NCI-H2227 treated with DMSO at 0.1 percent for 48 hours (cell line): ENCODE measurements around the gene GALNT14.

Experiments used
- DNase-seq: peaks from one replicate; lab custom pipeline; 2025; lab: John Stamatoyannopoulos, UW

The GALNT14 gene

DNA sequence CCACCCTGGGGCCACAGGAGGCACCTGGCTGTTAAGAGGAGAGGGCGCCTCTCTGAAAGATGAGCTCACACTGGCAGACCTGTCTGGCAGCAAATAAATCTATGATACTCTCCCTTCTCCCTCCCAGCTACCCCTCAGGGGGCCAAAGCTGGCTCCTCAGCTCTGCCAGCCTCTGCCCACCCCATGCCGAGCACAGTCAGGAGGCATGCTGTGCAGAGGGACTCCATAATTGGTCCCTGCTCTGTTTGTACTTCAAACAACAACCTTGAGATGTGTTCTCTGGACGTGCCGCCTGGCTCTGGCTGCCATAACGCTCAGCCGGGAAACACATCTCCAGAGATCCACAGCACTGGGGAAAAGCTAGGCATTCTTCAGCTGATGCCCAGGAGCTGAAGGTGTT lies 126.7 kb downstream of the GALNT14 start:
- DNase-seq, result no peak

DNA sequence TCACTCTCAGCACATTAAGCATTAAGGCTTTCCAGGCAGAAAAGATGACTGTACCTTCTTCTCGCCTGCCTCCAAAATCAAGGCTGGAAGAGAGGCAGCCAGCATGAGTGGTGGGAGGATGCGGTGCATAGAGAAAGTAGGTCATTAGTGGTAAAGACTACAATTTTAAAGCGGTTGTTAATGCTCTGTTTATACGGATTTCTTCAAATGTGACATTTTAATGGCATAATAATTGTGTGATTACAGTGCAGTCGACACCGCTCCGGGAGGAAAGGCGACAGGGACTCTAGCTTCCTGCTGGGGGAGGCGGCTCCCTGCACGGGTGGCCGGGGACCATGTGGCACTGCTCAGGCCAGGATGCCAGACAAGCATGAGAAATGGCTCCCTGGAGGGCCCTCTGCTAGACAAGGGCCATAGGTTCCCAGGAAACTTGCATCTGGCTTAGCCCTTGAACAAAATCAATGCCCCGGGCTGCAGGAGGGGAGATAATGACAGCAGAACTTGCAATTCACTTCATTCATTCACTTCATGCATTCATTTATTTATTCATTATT lies 129.6 kb downstream of the GALNT14 start:
- DNase-seq, result peak; percentile 61

DNA sequence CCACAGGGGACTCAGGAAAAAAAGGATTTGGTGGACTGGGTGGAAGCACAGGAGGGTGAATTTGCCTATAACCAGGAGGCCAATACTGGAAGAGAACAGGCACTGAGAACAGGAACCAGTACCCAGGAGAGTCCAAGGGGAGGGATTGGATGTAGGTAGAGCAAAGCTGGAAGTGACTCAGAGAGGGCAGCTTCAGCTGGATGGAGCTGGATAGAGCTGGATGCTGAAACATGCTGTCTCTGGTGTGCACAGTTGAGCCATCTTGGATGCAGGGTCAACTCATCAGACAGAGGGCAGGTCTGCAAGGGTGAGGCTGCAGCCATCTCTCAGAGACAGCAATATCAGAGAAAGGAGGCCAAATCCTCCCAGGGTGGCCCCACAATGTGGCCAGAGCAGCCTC lies 134.0 kb downstream of the GALNT14 start:
- no peak for DNase-seq

DNA sequence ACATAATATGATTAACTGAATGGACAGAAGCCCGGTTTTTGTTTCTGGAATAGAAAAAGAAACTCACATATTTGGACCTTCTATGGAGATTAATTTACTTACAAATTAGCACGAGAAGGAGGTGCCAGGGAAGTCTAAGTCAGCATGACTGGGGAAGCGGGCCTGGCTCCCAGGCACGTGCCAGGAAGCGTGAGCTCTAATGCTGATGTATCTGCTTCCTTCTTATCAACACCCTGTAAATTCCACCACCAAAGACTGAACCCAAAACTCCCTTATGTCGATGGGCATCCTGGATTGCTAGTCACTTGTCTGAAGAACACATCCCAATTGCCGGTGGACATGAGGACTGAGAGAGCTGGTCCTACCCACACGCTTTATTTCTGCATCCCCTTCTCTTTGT lies 134.5 kb downstream of the GALNT14 start:
- DNase-seq, result no peak

DNA sequence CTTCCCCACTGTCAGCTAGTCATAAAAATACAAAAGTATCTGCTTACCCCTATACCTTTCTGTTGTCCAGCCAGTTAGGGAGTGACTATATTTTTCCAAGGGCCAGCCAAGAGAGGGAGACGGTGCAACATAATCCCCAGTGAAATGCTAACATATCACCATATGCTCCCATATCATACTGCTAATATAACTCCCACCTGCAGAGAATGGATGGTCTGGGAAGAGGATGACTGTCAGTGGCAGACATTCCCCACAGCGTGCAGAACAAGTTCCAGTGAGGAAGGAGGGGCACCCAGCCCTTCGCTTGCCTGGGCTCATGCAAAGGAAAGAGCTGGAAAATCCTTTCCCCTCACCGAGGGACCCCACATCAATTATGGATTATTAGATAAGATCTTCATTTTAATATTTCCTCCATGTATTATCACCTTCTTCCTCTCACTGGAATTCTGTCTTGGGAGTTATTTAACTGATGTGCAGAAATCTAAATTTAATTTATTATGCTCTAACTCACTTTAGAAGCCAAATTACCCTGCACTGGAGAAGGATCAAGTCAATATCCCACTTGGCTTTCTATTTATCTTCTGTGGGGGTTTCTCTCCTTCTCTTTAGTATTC lies 135.6 kb downstream of the GALNT14 start:
- DNase-seq, result no peak

DNA sequence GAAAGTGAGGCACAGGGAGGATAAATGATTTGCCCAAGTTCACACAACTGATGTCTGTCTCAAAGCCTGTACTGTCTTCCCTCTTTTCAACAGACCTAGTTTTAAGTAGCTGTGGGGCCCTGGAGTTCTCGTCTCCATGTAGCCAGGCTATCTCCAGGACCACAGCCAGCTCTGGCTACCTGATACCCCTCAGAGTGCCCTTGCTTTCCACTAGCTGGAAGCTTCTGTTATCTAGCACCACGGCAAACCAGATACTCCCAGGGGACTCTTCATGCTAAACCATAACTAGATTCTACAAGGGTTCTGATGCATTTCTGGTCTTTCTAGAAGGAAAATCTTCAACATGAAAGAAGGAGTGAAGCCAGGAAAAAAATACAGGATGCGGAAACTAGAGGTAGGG lies 137.3 kb downstream of the GALNT14 start:
- DNase-seq, result no peak

DNA sequence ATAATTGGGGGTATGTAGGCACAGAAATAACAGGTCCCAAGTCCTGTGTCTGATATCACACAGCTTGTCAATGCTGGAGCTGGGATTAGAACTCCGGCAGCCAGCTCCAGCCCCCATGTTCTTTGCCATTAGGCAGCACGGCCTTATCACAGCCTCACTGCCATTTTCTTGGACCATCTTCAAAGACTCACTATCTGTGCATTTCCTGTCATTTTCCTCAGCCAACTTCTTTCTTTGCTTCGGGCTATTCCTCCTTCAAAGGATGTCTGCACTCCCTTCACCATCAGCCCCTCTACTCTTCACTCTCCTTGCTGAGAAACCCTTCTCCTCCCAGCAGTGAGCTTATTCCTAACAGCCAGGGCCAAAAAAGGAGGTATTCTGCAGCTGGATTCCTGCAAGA lies 139.6 kb downstream of the GALNT14 start:
- no peak for DNase-seq

DNA sequence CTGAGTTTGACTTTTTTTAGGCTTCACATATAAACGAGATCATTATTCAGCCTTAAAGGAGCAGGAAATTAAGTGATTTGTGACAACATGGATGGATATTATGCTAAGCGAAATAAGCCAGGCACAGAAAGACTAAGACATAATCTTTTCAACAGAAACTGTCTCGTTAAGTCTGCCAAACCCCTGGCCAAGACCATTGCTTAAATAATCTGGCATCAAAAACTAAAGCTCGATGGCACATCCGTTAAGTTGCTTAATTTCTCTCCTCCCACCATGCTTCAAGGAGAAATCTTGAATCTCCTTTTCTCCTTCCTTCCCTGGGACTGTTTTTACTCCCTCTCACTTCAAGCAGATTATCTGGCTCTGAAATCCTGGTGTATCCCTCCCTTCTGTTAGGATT lies 140.3 kb downstream of the GALNT14 start:
- no peak for DNase-seq

DNA sequence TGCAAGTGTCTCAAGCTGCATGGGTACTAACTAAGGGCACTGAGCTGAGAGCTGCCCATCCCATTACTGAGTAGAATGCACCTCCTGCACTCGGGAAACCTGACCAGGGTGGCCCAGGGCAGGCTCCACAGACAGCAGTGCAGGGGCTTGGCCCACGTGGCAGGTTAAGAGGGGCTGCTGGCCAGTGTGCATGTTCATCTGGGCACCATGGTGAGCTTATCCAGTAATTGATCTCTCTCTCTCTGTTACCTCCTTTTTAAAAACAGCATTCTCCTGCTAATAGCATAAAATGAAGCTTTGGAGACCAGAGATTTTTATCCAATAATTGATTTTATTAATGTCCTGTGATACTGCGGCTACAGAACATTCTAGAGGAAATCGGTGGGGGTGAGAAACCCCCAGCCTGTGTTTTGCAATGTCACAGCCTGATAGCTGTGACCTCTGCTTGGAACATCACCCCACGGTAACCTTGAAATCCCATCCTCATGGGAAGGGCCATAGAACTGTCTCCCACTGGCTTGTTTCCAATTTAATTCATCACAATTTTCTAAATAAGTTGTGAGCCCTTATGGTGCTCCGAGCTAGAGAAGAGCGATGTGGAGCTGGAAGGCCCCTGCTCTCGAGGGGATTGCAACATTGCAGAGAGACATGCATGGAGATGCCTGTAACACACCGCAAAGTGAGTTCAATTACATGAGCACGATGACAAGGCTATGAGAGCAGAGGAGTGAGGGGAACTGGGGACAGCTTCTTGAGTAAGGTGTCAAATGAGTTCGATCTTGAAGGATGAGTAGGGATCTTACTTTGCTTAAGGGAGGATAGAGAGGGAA lies 143.8 kb downstream of the GALNT14 start:
- no peak for DNase-seq

DNA sequence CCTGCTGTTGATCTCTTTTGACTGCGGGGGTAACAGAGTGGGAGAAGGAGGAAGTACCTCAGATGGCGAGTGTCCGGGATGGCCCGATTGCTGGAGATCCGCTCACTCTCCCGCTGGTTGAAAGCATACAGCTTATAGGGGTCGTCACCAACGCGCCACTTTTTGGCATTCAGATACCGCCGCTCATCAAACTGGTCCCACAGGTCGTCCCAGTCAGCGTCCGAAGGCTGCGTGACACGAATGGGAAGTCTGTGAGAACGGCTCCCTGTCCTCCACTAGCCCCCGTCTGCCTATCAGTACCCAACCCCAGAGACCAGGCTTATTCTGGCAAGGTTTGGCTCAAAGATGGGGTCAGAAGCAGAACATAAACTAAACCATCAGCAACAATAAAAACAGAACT lies 145.5 kb downstream of the GALNT14 start:
- DNase-seq, result no peak

DNA sequence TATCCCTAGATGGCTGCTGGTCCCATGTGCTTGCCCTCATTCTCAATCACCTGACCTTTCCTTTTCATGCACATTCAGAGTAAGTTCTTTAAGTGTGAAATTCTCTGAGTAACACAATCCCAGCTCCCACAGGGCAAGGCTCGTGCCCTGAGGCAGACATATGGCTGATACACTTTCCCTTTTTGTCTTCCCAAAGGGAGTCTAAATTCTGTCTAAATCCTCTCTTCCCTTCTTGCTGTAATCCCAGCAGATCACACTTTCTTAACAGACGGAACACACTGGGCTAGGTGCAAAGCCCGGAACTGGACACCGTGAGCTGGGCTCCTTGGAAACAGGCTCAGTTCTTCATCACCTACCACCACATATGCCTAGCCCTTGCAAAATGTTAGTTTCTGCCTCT lies 147.6 kb downstream of the GALNT14 start:
- DNase-seq, result no peak

DNA sequence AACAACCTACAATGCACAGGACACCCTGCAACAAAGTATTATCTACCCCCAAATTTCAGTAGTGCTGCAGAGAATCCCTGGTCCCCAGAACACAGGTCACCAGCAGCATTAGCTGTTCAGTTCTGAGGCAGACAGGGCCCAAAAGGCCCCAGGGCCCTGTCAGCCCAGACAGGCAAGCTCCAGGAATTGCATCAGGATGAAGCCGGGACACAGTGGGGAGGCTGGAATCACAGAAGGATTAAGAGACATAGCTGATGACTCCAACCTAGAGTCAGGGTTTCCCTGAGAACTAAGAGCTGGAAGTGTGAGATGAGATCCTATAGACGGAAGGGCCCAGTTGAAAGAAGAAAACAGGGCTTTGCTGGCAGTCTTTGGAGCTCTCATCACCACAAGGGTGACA lies 148.1 kb downstream of the GALNT14 start:
- no peak for DNase-seq

DNA sequence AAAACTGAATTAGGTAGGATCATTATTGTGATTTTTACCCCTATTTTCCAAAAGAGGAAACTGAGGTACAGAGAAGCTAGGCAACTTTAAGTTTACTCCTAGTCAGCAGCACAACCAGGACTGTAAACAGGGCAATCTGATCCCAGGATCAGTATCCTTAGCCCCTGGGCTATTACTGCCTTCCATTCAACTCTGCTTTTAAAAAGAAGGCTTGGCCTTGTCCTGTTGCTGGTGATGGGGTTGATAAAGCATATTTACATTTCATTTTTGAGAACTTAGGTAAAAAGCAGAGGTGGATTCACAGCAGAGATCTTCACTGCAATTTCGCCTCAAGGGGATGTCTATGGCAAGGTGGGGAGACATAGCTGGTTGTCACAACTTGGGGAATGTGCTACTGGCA lies 148.5 kb downstream of the GALNT14 start:
- no peak for DNase-seq

DNA sequence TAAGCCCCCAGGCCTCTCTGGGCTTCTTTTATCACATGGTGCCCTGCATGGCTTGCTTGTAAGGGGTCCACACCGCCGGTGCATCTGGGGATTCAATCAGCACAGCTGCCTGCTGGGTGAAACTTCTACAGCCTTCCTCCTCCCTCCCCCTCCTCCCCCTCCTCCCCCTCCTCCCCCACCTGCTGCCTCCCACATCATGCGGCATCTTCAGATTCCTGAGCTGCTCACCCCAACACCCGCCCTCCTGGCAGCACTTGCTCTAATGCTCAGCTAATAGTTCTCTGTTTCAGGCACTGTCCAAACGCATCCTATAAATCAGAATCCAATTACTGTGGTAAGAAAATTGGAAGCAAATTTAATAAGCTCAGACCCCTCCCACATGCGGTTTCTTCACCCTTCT lies 150.7 kb downstream of the GALNT14 start:
- no peak for DNase-seq

DNA sequence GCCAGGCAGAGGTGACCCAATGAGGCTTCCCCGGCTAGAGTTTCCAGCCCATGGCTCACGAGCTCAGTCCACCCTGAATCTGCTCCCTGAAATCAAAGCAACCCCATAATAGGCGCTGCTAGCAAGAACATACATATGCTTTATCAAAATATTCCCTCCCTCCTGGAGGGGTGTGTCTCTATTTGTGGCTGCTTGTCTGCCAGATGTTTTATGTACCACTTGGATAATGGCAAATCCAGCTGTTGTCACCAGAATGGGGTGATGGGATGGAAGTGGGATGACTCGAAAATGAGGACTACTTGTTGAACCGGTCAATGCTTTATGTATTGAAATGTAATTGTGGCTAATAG lies 152.0 kb downstream of the GALNT14 start:
- no peak for DNase-seq

DNA sequence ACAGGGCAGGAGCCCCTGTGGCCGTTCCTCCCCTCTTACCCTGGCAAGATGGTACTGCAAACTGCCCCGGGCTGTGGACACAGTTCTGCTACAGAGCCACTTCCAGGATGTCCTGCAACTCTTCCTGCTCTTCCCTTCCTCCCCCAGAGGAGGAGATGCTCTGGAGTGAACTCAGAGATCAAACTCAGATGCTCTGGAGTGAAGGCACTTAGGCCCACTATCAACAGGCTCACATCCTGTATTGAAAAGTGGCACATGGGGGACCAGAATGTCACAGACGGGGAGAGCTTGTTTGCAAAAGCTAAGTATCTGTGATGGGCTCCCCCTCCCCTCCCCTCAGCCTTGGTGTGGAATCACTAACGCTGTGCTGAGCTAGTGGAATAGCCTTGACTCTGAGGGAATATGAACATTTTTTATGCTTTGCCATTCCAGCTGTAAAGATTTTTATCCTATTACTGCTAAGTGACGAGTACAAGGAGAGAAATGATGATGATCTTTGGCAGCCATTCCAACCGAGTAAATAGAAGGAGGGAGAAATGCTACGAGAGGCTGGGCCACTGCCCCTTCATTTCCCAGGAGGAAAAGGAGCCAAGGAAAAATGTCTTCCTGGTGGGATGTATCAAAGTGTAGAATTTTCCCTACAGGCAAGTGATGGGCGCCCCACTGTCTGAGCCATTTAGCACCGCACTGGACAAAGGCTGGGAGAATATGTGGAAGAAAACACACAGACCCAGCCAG lies 152.6 kb downstream of the GALNT14 start:
- DNase-seq, result no peak

DNA sequence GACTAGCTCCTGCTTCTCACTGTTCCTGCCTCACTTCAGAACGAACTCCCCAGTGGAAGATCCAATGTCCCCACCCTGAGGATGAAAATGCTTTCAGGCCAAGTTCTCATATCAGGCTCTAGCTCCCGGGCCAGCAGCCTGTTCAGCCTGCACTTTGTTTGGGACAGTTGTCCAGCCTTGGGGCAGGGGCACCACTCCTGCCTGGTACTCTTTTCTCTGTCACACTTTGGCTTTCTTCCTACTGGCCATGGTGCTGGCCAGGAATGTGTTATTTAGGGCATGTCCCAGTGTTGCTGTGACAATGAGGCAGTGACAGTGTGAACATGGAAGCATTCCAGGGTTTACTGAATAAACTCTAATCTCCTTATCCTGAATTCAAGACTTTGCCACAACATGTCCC lies 154.1 kb downstream of the GALNT14 start:
- no peak for DNase-seq

DNA sequence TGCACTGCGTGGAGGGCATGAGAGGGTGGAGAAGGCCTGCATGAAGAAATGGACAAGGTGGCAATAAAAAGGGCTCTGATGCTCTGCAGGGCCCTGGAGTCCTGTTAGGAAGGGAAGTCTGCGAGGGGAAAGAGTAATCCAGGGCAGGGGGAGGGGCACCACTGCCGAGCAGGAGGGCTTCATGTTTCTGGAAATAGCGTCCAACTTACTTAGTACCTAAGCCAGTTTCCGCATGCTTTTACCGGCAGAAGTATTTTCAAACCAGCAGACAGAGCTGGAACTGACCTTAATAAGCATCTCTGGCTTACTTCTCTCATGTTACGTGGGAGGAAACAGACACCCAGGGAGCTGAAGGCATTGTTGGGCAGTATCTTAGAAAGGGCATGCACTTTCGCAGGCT lies 156.7 kb downstream of the GALNT14 start:
- no peak for DNase-seq

DNA sequence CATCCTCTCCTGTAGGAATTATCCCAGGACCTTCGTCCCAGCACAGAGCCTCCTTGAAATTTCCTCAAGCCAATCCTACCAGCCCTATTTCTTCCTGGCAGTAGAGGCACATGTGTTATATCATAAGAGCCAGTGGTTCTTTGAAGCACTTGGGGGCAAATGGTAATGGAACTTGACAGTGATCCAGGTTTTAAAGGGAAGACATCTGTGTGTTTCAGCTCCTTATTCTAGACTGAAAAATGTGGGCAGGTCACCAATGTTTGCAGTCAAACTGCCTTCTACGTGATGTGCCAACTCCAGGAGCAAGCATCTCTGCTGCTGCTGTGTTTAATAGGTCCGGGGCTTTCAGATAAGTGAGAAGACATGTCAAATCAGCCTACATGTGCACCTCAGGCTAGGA lies 157.1 kb downstream of the GALNT14 start:
- no peak for DNase-seq

DNA sequence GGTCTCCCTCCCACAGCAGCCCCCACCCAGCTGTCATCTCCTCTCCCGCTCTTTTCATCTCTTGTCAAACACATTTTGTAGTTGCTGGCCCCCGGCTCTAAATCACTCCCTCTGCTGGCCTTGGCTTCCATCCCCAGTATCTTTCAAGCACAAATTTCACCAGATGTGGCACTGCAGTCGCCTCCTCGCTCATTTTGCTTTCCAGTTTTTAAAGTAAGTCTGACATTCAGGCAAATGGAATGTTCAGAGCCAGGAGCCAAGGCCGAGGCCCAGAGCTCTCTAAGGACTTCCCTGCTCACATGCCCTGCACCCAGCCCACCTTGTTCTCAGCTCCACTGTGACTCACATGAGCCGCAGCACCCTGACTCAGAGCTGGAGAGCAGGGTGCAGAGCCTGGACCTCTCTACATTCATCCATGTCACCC lies 158.4 kb downstream of the GALNT14 start:
- no peak for DNase-seq

DNA sequence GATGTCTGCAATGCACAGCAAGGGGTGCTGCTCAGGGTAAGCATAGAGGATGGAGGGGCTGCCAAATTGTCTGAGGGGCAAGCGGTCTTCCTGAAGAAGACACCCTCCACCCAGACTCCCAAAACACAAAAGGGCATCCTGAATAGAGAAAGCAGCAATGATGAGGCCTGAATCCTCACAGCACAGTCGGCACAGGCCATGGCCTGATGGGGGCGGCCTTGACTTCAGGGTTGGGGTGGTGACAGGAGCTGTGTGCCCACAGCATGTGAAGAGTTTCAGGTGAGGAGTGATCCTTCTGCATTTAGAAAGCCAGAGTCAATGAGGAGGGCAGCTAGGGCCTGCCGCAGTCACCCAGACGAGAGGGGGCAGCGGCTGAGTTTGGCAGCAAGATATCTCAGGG lies 159.4 kb downstream of the GALNT14 start:
- DNase-seq, result no peak

DNA sequence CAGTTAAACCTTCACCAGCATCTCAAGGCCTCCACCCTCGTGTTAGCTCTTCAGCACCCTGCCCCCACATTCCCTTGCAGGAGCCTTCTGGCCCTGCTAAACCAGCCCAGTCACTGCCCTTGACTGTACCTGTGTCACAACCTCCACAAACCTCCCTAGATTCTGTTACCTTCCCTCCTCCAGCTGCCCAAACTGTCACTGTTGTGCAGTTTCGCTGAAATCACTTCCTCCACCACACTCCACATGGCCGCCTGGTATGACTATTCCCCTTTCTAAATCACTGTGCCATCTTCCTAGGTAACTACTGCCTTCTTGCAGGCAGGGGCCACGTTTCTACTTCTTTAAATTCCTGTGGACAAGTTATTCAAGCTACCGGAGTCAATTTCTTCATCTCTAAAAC lies 160.2 kb downstream of the GALNT14 start:
- DNase-seq, result no peak

DNA sequence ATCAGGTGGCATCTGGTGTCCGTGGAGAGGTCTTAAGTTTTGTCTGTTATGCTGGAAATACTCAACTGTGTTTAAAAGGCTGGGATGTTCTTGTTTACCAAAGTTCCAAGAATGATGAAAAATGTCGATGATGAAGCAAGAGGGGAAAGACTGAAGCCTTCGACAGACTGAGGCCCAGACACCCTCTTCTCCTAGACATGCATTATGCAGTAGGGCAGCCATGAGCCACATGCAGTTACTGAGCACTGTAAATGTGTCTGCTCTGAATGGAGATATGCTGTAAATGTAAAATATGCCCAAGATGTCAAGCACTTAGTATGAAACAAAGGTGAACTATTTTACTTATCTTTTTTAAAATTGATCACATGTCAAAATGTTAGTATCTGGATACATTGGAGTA lies 163.1 kb downstream of the GALNT14 start:
- no peak for DNase-seq
